Erythroblast (primary cell): ENCODE data around the gene COQ5.

Experiments used
- DNase-seq, 2 experiments: peaks; one replicate each; lab custom pipeline; 2025; lab: John Stamatoyannopoulos, UW
- GATA1 ChIP-seq: IDR thresholded peaks from 2 replicates; pipeline ENCODE4 v1.6.1; 2011; ENCODE audit warnings: low read depth, mild to moderate bottlenecking, control low read depth, low read length, moderate library complexity
- POLR2A ChIP-seq: IDR thresholded peaks from 2 replicates; pipeline ENCODE4 v1.6.1; 2011; ENCODE audit warnings: mild to moderate bottlenecking, low read length

Gene COQ5

DNA sequence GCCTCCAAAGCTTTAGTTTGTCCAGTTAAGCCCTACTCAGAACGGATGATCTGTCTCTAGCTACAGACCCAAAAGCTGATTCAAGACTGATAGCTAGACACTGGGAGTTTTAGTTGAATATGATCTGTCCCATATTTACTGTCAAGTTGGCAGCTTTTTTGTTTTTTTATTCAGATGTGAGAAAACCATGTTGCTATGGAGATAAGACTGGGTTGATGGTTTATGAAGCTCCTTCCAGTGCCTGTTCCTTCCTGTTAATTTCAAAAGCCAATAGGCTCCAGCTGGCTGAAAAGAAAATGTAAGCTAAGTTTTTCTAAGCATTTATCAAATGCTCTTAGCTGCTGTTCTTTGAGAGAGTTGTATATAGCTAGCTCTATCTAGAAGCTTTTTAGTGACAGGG is 28.4 kb downstream of the COQ5 start:
- no peak for DNase-seq
- TF ChIP-seq POLR2A (no peak), GATA1 (no peak)

DNA sequence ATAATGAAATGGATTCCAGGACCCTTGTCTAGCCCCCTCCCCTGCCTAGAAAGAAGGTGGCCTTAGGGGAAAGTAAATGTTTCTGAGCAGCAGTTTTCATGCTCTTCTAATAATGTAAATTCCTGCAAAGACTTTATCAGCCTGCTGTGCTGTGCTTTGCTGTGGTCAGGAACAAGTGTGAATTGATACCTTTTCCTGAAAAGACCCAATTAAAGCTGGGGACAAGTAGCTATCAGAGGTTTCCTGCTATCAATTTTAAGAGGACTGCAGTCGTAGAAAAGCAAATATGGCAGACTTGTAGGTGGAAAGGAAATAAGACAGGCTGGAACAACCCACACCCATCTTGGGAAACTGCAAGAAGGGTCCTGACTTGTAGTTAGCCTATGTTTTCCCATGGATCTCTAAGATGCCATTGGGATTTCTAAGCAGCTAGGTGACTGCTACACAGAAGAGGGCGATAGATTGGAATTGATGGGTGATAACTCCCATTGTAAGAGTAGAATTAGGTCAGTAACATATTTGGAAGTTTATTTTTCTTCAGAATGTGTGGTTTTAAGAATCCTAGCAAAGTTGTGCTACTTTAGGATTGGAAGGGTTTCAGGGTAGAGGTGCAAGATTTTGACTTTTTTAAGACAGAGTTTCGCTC is 30.0 kb downstream of the COQ5 start:
- DNase-seq, result no peak
- TF ChIP-seq POLR2A (no peak), GATA1 (no peak)

DNA sequence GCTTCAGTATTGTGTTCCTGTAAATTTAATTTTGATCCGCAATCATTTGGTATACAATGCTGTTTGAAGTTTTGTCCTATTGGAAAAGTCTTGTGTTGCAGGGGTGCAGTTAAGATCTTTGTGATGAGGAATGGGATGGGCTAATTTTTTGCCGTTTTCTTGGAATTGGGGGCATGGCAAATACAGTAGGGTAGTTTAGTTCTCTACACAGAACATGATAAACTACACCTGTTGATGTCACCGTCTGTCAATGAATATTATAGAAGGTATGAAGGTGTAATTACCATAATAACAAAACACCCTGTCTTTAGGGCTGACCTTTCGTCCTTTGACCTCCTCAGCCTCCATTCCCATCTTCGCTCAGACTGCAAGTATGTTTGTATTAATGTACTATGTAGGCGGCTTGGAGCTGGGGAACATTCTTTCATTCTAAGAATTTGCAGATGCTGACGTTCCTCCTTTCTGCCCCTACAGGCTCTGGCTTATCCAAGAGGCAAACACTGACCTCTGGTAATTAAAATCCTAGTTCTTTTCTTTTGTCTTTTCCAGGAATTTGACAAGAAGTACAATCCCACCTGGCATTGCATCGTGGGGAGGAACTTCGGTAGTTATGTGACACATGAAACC is 31.3 kb downstream of the COQ5 start:
- no peak for DNase-seq
- no peak for TF ChIP-seq GATA1
- TF ChIP-seq POLR2A, result peak; percentile 8

DNA sequence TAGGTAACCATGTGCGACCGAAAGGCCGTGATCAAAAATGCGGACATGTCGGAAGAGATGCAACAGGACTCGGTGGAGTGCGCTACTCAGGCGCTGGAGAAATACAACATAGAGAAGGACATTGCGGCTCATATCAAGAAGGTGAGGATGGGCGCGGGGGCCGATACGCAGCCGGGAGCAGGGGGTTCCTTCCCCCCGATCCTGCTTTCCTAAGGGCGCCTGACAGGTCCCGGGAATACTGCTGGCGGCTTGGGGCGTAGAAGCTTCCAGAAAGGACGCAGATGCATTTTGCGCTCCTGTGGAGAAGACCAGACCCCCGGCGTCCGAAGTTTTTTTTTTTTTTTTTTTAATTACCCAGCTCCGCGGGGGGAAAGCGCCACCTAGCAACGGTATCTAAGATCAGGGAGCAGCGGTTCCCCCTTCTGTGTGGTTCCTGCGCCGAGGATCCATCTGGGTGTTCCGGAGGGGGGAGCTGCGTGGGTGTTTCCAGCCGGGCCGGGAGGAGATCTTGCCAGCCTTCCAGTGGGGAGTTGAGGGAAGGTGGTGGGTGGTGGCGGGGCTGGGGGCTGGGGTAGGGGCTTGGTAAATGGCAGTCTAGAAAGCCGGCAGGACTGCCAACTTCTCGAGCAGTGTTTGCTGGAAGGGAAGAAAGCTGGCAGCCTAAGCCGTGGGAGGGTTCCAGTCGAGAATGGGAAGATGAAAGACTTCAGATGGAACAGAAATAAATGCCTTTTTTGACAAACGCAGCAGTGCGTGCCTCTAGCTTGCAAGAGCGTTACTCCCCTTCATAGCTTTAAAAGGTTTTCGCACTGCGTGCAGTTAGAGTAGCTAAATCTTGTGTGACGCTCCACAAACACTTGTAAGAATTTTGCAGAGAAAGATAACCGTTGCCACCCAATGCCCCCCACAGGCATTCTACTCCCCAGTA is 32.3 kb downstream of the COQ5 start:
- peak; percentile 0 for TF ChIP-seq POLR2A
- no peak for TF ChIP-seq GATA1
- DNase-seq, result peak; percentile 76 to 81

DNA sequence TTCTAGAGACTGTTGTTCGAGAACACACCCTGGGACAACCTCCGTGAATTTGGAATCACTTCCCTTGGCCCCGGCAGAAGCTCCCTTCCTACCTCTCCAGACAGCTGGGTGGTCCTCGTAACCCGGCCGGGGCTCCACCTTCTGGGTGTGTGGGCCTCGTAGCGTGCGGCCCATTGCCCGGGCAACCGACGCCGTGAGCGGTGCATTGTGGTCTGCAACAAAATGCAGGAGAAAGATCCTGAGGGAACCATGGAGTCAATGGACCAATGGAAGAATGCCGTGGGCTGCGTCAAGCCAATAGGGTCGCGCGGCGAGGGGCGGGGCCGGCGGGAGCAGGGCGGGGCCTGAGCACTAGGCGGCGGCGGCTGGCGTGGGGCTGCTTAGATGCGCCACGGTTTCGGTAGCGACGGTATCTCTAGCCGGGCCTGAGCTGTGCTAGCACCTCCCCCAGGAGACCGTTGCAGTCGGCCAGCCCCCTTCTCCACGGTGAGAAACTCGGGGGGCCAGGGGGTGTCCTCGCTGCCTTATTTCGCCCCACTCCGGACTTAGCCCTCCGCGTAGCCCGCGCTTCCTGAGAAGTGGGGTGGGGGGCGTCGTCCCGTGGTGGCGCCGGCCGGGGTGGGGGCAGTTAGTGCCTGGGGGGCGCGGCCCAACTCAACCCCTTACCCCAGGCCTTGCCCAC is 33.1 kb downstream of the COQ5 start, which contains the start of gene DYNLL1:
Gene DYNLL1 (plus strand): TSS at position 383 of the 682 bp plus-strand sequence. CDS start 309 bp downstream, outside the sequence.
- DNase-seq, result peak; percentile 97 to 99

DNA sequence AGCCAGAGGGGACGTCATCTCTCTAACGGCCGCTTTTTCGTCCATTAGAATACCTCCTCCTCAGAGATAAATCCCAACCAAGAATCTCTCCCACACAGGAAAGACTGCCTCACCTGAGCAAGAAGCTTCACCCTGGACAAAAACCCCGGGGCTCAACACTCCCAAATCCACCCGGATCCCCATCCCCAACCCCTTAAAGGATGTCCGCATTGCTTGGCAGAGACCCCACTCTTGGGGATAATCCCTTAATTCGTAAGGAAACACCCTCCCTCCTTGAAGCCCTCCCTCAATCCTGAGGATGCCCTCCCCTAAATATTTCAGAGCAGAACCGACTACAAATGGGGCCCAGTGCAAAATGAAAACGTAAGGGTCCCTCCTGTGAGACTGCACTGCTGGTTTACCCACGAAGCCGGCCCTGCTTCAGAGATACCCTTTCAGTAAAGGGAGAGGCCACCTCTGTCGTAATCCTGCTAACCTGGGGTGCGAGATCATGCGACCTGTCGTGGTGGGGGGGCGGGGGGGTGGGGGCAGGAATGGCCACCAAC is 33.7 kb downstream of the COQ5 start:
- no peak for TF ChIP-seq POLR2A
- TF ChIP-seq GATA1, result no peak
- DNase-seq, result no peak

More for the DNA sequence above, 33.1 kb downstream of the COQ5 start, which contains the start of gene DYNLL1:
- TF ChIP-seq GATA1, result no peak
- TF ChIP-seq POLR2A, result peak; percentile 86

DNA sequence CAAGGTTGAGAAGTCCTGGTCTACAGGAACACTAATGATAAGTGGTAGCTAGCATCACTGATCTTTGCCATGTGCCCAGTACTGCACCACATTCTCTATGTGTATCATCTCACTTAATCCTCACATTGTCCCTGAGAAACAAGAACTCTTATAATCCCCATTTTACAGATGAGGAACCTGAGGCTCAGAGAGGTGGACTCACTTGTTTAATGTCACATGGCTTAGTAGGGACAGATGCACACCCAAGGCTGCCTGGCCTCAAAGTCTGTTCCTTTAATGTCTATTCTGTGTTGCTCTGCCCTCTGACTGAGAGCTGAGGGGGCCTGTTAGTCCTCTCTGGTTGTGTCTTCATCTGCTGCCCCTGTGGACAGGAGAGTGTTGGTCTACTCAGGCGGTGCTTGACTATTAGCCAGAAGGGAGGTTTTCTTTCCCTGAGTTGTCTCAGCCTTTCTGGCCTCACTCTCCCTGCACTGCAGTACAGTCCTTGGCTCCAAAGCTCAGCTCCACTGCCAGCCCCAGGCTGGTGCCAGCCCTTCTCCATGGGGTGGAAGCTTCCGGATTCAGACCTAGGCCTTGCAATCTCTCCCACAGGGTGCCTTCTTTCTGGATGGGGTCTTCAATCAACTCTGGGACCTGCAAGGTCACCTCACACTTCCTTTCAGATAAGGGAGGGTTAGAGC is 38.0 kb downstream of the COQ5 start:
- DNase-seq, result no peak
- TF ChIP-seq POLR2A, result no peak
- no peak for TF ChIP-seq GATA1

DNA sequence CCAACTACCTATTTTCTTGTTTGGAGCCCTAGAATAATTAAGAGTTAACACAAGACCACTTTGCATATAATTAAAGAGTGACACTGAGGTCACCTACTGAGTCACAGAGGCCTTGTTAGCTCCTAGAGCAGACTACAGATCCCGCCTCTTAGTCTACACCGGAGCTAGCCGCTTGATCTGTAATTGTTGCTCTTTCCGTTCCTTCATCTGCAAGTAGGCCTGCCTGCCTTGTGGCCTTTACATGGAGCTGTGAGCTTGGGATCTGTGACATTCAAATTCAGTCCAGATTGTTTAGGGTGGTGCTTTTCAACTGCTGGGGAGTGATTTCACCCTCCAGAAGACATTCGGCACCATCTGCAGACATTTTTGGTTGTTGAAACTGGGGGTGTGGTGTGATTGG is 38.6 kb downstream of the COQ5 start:
- no peak for TF ChIP-seq POLR2A
- TF ChIP-seq GATA1, result no peak
- no peak for DNase-seq

DNA sequence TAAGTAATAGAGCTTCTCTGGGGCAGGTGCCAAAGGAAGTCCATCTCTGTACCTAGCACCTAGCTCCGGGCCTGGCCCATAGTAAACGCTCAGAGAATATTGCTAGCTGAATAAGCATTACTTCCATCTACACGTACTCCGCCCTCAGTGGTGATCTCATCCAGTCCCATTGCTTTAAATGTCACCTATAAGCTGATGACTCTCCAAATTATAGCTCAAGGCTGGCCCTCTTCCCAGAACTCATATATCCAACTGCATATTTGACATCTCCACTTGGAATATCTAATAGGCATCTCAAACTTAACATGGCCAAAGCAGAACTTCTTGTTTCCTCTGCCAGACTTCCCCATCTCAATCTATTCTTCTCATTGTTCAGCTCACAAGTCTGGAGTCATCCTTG is 39.9 kb downstream of the COQ5 start:
- peak; percentile 23 to 72 for DNase-seq
- TF ChIP-seq POLR2A (no peak), GATA1 (no peak)

DNA sequence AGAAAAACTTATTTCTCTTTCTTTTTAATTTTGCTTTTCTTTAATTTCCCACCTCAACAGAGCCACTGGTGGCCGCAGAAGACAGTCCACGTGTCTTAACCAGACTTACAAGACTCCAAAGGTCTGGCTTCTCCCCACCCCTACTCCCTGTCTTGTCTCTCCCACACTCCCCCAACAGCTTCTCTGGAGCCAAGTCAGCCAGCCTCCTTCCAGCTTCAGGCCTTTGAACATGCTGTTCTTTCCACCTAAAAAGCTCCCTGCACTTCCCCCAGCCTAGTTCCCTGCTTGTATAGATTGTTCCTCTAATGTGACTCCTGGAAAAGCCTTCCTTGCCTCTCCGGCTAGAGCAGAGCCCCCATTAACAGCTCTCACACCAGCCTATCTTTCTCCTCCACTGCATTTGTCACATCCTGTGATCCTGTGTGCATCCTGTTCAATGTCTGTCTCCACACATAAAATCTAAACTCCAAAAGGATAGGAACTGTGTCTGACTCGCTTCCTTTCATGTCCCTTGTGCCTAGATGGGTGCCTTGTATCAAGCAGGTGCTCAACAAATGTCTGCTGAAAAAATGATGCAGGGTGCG is 40.8 kb downstream of the COQ5 start:
- TF ChIP-seq GATA1 (no peak), POLR2A (no peak)
- peak in 1 of 2 experiments; percentile 22 for DNase-seq

DNA sequence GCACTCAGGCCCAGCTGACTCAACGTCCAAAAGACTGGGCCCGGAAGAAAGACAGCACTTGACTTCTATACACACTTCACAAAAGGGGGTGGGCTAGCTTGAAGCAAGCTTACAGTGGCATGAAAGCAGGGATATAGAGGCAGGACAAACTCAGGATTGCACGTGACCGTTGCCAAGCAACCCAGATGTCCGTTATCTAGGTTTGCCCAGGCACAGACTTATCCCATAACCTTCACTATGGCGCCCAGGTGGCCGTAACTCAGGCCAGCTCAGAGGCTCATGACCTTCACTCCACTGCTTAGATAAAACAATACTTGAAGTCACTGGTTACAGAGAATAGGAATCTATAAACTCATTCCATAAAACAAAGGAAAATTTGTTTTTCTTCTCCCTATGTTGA is 41.4 kb downstream of the COQ5 start:
- peak; percentile 71 to 90 for DNase-seq

DNA sequence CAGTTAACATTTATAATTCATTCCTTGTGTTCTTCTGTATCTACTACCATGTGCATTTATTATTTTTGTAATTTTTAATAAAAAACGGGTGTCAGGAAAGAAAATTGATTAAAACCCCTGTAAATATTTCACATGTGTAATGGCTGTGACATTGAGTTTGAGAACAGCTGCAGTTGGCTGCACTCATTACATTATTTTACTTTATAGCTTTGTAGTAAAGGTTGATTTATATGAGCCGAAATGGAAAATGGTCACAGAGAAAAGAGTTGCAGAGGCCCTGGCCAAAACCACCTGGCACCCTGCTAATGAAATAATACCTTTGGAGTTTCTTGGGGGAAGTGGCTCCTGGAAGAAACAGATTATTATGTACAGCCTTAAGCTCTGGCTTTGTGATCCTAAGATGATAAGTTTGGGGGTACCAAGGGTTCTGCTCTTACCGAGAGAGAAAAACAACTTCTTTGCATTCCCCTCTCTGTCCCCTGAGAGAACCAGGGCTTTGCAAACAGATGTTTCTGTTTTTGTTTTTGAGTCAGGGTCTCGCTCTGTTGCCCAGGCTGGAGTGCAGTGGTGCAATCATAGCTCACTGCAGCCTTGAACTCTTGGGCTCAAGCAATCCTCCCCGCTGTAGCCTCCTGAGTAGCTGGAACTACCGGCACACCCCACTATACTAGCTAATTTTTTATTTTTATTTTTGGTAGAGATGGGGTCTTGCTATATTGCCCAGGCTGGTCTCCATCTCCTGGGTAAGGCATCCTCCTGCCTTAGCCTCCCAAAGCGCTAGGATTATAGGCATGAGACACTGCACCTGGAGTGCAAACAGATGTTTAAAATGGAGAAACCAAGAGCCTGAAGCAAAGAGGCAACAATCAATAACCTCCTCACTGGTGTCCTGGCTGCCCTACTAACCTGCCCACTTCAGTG is 42.7 kb downstream of the COQ5 start:
- no peak for DNase-seq
- TF ChIP-seq GATA1, result no peak
- TF ChIP-seq POLR2A, result no peak

DNA sequence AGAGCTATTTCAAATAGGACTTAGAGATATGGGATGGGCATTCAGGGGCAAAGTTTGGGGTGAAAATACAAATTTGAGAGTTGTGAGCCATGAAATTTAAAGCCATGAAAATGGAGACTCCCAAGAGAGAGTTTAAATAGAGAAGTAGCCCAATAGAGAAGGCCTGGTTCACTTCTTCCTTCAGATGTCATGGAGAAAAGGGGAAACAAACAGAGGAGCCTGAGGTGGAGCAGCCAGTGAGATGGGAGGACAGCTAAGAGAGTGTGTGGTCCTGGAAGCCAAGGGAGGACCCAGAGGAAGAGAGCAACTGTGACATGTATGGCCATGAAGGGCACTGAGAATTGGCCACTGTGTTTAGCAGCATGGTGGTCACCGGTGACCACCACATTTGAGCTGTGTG is 45.3 kb downstream of the COQ5 start:
- DNase-seq, result no peak
- TF ChIP-seq POLR2A, result no peak
- TF ChIP-seq GATA1, result no peak
